Activated effector memory CD4-positive, alpha-beta T cell treated with anti-CD3 and anti-CD28 coated beads, Interleukin-2, amount 50 U/mL, for 16 hours (primary cell): Measurements from ENCODE around the gene RNU5D-1.

Source experiments
- DNase-seq: peaks from one replicate; pipeline ENCODE4 v3.0.0-alpha.2; 2020

The RNU5D-1 gene

GRCh38 chr1:44698138-44698537 lies 32.8 kb downstream of the RNU5D-1 start:
- no peak for DNase-seq

- peak; percentile 68 for DNase-seq
Measured at GRCh38 chr1:44696789-44697345, 34.1 kb downstream of the RNU5D-1 start.

GRCh38 chr1:44696101-44696500 lies 34.9 kb downstream of the RNU5D-1 start:
- no peak for DNase-seq

- DNase-seq, result no peak
Measured at GRCh38 chr1:44695671-44696070, 35.3 kb downstream of the RNU5D-1 start.

- no peak for DNase-seq
Measured at GRCh38 chr1:44694863-44695478, 36.0 kb downstream of the RNU5D-1 start.

GRCh38 chr1:44693900-44694299 lies 37.1 kb downstream of the RNU5D-1 start:
- no peak for DNase-seq

- no peak for DNase-seq
Measured at GRCh38 chr1:44693159-44693558, 37.8 kb downstream of the RNU5D-1 start.

- DNase-seq, result no peak
Measured at GRCh38 chr1:44689447-44689765, 41.6 kb downstream of the RNU5D-1 start.

GRCh38 chr1:44688760-44689446 lies 42.1 kb downstream of the RNU5D-1 start:
- no peak for DNase-seq

- no peak for DNase-seq
Measured at GRCh38 chr1:44685881-44686280, 45.1 kb downstream of the RNU5D-1 start.

- DNase-seq, result no peak
Measured at GRCh38 chr1:44685218-44685617, 45.8 kb downstream of the RNU5D-1 start.

GRCh38 chr1:44684525-44684924 lies 46.4 kb downstream of the RNU5D-1 start:
- no peak for DNase-seq

GRCh38 chr1:44682883-44683265 lies 48.1 kb downstream of the RNU5D-1 start:
- DNase-seq, result no peak

GRCh38 chr1:44681905-44682882 lies 48.8 kb downstream of the RNU5D-1 start:
- no peak for DNase-seq
